ENCODE measurements around the gene HDLBP.

Gene HDLBP

DNA sequence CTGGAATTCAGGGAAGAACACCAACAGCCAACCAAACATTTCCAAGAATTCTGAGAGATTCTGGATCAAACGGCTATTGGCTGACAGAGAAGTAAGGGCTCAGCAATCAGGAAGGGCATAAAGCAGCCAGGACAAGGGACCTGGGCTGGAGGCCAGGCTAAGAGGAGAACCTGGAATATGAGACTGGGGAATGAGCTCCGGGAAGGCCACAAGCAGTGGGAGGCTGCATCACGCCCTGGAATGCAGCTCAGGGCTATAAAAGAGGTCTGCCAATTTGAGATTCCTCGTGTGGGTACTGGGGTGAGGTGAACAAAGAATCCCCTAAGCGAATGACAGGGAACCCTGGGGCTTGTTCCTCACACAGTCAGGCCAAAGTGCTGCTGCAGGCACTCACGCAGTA, 66.6 kb downstream of the HDLBP start:
- no peak for DNase-seq

GRCh38 chr2:241248289-241248688, 67.2 kb downstream of the HDLBP start:
- no peak for DNase-seq

- DNase-seq: no peak
Measured at GRCh38 chr2:241244368-241244767, 71.1 kb downstream of the HDLBP start.

DNA sequence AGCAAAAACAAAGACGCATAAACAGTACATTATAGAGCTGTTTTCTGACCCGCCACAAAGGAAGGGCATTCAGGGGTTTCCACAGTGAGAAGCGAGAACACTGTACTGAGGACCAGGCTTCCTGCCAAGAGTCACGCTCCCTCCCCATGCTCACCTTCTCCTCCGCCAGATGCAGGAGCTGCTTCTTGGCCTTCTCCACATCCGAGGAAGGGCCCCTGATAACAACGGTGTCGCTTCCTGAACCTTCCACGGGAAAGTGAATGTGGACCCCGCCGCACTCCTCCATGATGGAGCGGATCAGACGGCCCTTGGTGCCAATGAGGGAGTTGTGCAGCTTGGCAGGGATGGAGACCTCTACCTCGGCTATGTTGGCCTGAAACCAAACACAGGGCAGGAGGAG, 73.2 kb downstream of the HDLBP start:
- no peak for DNase-seq

GRCh38 chr2:241241669-241242068, 73.8 kb downstream of the HDLBP start:
- DNase-seq: no peak

DNA sequence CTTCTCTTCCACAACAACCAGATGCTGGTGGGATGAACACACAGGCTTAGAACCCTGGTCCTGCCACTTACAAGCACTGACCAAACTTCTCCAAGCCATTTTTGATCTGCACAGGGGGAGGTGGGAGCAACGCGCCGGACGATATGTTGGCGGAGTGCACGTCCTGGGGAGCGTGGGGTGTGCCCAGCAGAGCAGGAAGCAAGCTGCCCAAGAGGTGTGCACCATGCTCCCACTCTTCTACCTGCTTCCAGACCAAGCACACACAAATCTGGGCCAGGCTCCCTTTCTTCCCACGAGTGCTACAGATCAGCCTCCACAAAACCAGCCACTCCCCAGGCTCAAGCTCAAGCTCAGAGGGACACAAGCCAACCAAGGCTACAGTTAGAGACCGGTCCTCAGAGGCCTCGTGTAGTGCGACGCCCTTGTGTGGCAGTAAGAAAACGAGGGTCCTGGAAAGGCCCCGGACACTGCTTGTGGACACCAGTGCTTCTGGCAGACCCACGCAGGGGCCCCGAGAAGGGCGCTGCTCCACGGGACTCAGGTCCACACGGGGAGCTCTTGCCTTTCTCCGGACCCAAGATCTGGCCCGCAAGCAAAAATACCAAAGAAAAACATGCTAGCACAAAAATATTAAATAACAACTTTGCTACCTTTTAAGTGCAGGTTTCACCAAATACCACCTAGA, 75.0 kb downstream of the HDLBP start:
- DNase-seq: no peak

GRCh38 chr2:241239552-241240202, 75.8 kb downstream of the HDLBP start:
- DNase-seq: no peak

- DNase-seq: no peak
Measured at GRCh38 chr2:241238693-241239198, 76.7 kb downstream of the HDLBP start.

DNA sequence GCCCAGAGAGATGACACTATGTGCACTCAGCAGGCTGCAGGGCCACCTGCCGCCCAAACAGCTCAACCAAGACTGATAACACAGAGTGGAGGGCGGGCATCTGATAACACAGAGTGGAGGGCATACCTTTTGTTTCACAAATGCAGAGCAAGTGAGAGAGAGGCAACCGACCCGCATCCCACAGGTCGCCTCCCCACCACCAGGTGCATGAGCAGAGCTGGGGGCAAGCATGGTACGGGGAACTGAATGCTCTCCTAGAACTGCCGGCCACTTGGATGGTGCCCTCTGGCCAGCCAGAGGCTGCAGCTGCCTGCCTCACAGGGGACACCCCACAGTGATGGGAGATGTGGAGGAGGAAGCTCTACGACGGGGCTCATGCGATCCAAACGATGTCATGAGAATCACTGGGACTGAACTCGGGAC, 77.5 kb downstream of the HDLBP start:
- peak; percentile 26 for DNase-seq

DNA sequence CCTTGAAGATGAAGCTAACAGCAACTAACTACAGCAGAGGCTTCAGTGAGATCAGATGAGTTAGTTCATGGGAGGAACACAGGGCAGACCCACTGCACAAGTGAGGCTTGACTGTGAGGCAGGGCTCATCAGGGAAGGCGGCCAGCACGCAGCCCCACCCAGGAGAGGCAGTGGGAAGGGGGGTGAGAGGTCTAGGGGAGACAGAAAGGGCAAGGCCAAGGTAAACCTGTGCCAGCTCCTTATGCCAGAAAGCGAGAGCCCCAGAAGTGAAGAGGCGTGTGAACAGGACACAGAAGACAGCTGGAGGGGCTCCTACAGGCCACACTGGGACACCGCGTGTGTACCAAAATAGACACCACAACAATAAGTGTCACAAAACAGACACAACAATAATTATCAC, 78.4 kb downstream of the HDLBP start:
- DNase-seq: no peak

DNA sequence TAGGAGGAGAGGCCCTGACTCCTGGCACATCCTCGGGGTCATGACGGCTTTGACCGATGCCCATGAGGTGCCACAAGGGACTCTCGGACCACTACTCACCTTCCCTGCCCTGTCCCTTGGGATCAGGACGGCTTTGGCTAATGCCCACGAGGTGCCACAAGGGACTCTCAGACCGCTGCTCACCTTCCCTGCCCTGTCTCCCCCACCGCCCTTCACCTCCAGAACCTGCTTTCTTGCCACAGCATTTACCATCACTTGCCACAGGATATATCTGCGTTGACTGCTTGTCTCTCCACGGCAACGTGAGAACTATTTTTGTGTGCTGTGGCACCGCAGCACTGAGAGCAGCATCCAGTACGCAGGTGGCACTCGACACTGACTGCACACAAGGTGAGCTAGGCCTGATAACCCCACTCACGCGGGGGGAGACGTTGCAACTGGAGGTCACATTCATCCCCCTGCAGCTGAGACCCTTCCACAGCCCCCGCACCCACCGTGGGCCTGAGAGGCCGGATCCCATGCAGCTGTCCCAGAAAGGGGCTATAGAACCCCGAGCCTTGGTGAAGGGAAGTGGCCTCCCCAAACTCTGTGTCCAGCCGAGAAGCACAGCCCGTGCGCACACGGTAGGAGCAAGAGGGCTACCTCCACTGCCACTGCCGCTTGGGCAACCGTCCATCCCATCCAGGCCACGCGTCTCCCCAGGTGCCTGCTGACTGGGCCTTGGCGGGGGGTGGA, 79.4 kb downstream of the HDLBP start:
- no peak for DNase-seq

DNA sequence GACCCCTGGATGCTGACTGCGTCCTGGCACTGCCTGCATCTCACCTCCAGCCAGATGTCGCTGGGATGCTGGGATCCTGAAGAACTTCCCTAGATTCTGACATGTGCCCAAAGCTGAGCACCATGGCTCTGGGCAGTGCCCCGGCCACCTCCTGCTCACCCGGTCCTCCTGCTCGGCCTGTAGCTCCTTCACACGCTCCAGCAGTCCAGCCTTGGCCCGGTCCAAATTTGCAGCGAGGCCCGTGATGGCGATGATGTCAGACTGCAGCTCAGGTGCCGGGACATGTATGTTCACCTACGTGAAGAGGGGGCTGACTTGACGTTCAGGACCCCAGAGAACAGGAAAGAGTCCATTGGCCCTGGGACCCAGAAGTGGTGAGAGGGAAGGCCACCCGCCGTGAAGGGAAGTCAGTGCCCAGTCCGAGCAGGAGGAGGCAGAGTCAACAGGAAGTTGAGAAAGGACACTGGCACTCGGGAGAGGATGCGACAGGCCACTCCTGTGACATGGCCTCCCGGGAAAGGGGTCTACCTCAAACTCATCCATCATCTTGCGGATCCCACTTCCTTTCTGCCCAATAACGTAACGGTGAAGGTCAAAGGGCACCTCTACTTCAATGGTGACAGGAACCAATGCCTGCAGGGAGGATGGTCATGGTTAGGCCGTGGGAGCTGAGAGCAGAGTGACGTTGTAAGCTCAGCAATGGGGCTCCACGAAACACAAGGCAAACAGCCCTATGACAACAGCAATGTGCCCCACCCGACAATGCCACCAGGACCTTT, 80.3 kb downstream of the HDLBP start:
- no peak for DNase-seq

- DNase-seq: no peak
Measured at GRCh38 chr2:241234066-241234790, 81.2 kb downstream of the HDLBP start.

DNA sequence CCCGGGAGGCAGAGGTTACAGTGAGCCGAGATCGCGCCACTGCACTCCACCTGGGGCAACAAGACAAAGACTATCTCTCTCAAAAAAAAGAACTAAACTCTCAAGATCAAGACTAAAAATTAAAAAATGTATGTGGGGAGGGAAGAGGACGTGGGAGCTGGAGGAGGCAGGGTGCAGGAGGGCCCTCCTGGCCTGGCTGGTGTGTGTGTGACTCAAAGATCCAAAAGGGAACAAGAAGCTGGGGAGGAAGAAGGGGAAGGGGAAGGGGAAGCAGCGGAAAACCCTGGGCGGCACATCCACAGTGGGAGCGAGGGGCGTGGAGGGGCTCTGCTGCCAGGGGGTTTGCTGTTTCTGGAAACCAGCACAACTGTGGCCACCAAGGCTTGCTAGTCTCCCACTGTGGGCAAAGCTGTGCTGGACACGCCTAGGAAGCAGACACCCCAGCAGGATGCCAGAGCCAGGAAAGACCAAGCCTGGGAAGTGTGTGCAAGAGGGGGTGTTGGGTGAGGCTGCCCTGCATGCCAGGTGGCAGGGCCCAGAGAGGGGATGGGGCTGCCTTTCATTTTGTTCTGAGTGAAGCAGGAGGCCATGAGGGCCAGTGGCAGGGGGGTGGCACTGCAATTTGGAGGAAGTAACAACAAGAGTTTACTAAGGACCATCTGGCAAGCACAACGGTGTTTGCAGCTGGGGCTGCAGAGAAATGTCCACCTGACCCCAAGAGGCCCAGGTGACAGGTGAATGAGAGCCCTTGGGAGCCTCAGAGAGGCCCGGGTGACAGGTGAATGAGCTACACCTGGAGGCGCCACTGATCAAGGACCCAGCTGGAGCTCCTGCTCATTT, 82.5 kb downstream of the HDLBP start:
- peak; percentile 85 for DNase-seq

DNA sequence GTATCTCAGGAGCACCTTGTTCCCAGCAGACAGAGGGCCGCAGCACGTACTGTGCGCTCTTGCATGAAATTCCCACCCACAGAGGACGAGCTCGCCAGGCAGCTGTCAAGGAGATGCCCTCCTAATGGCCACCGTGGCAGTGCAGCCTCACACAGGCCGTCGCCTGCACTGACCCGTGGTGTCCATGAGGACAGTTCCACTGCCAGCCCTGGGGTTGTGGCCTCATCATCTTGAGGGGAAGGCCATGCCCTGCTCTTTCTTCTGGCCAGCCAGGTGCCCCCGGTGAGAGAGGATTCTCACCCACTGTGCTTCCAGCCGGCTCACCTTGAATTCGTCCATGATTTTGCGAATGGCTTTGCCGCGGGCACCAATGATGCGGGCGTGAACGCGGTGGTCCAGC, 85.0 kb downstream of the HDLBP start:
- DNase-seq: no peak

DNA sequence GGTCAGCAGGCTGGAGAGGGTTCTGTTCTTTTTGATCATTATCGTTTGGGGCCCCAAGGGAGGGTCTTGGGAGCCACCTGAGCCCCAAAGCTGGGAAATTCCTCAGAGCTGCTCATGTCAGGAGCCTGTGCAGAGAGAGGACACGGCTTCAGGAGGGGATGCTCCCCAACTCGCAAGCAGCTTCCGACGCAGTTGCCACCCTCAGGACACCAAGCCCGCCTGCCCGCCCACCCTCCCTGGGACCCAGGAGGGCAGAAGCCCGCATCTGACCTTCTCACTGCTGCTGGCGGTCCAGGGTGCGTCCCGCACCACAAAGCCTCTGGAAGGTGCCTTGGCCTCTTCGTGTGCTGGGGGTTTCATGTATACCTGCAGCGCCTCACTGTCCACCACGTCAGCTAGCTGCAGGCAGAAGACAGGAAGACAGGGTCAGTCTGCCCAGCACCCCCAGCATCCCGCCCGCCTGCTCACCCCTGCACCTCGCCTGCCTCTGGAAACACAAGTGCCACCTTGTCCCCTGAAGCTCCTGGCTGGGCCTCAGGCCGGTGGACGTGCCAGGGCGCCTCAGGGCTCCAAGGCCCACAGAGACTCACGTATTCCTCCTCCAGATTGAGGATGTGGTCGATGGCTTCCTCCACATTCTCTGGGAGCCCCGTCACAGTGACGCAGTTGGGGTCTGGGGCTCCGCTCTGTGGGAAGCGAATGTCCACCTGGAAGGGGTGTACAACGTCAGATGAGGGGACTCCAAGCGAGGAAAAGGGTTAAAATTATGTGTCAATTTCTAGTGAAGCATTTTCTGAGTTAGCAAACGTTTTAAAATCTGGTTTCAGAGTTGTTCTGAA, 85.7 kb downstream of the HDLBP start:
- no peak for DNase-seq

- DNase-seq: no peak
Measured at GRCh38 chr2:241228860-241229516, 86.5 kb downstream of the HDLBP start.

GRCh38 chr2:241228081-241228859, 87.2 kb downstream of the HDLBP start:
- DNase-seq: no peak

- DNase-seq: no peak
Measured at GRCh38 chr2:241227594-241227993, 87.9 kb downstream of the HDLBP start.
